ENCODE results near the gene SLCO2B1.

SLCO2B1 gene

GRCh38 chr11:75229466-75229865 lies 78.6 kb downstream of the SLCO2B1 start:
- no peak for ATAC-seq
- TF ChIP-seq, protein P1, sequence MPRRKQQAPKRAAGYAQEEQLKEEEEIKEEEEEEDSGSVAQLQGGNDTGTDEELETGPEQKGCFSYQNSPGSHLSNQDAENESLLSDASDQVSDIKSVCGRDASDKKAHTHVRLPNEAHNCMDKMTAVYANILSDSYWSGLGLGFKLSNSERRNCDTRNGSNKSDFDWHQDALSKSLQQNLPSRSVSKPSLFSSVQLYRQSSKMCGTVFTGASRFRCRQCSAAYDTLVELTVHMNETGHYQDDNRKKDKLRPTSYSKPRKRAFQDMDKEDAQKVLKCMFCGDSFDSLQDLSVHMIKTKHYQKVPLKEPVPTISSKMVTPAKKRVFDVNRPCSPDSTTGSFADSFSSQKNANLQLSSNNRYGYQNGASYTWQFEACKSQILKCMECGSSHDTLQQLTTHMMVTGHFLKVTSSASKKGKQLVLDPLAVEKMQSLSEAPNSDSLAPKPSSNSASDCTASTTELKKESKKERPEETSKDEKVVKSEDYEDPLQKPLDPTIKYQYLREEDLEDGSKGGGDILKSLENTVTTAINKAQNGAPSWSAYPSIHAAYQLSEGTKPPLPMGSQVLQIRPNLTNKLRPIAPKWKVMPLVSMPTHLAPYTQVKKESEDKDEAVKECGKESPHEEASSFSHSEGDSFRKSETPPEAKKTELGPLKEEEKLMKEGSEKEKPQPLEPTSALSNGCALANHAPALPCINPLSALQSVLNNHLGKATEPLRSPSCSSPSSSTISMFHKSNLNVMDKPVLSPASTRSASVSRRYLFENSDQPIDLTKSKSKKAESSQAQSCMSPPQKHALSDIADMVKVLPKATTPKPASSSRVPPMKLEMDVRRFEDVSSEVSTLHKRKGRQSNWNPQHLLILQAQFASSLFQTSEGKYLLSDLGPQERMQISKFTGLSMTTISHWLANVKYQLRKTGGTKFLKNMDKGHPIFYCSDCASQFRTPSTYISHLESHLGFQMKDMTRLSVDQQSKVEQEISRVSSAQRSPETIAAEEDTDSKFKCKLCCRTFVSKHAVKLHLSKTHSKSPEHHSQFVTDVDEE (CRISPR knock-in tag; IDR thresholded peaks at IDR 0.05), result no peak
- TF ChIP-seq ARNTL (CRISPR knock-in tag; IDR thresholded peaks at IDR 0.05; ENCODE audit: borderline replicate concordance, low read depth) (no peak), TCF4 (CRISPR knock-in tag; IDR thresholded peaks at IDR 0.05; ENCODE audit: borderline replicate concordance) (no peak), BACH2 (CRISPR knock-in tag; IDR thresholded peaks at IDR 0.05; ENCODE audit: borderline replicate concordance) (no peak), RARB (CRISPR knock-in tag; IDR thresholded peaks at IDR 0.05) (no peak), GLIS3 (CRISPR knock-in tag; IDR thresholded peaks at IDR 0.05) (no peak), CSDC2 (CRISPR knock-in tag; IDR thresholded peaks at IDR 0.05) (no peak), ISL1 (CRISPR knock-in tag; IDR thresholded peaks at IDR 0.05) (no peak), ZNF565 (CRISPR knock-in tag; conservative IDR thresholded peaks at IDR 0.05; ENCODE audit: low read depth) (no peak)
- TF ChIP-seq, protein P2, sequence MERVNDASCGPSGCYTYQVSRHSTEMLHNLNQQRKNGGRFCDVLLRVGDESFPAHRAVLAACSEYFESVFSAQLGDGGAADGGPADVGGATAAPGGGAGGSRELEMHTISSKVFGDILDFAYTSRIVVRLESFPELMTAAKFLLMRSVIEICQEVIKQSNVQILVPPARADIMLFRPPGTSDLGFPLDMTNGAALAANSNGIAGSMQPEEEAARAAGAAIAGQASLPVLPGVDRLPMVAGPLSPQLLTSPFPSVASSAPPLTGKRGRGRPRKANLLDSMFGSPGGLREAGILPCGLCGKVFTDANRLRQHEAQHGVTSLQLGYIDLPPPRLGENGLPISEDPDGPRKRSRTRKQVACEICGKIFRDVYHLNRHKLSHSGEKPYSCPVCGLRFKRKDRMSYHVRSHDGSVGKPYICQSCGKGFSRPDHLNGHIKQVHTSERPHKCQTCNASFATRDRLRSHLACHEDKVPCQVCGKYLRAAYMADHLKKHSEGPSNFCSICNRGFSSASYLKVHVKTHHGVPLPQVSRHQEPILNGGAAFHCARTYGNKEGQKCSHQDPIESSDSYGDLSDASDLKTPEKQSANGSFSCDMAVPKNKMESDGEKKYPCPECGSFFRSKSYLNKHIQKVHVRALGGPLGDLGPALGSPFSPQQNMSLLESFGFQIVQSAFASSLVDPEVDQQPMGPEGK (CRISPR knock-in tag; IDR thresholded peaks at IDR 0.05; ENCODE audit: borderline replicate concordance), result no peak

DNA sequence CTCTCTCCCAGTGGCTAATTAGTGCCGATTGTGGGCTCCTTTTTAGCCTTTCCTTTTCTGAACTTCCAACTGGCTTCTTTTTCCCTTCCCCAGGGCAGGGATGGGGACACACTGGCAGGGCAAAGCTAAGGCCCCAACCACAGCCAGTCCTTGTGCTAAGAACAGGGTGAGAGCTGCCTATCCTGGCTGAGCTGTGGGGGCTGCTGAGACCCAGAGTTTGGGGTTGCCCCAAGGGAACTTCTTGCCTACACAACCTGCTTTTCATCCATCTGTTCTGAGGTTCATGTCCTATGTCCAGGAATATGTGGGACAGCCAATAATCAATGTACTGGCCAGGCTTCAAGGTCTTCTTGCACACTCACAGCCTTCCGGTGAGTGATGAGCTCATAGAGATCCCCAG lies 79.7 kb downstream of the SLCO2B1 start:
- TF ChIP-seq ZFP3 (CRISPR knock-in tag; IDR thresholded peaks at IDR 0.05) (no peak), ZFP30 (CRISPR knock-in tag; IDR thresholded peaks at IDR 0.05) (no peak), ISL1 (CRISPR knock-in tag; IDR thresholded peaks at IDR 0.05) (no peak), ZNF8 (CRISPR knock-in tag; IDR thresholded peaks at IDR 0.05) (no peak), OSR1 (CRISPR knock-in tag; IDR thresholded peaks at IDR 0.05) (no peak), PPARA (CRISPR knock-in tag; IDR thresholded peaks at IDR 0.05; ENCODE audit: borderline replicate concordance) (no peak), BACH2 (CRISPR knock-in tag; IDR thresholded peaks at IDR 0.05; ENCODE audit: borderline replicate concordance) (no peak), ZNF70 (CRISPR knock-in tag; IDR thresholded peaks at IDR 0.05) (no peak), POU6F1 (CRISPR knock-in tag; IDR thresholded peaks at IDR 0.05; ENCODE audit: borderline replicate concordance, low read depth) (no peak), TCF4 (CRISPR knock-in tag; IDR thresholded peaks at IDR 0.05; ENCODE audit: borderline replicate concordance) (no peak), SNAI2 (CRISPR knock-in tag; IDR thresholded peaks at IDR 0.05) (no peak), RARB (CRISPR knock-in tag; IDR thresholded peaks at IDR 0.05) (no peak), TOX (CRISPR knock-in tag; IDR thresholded peaks at IDR 0.05; ENCODE audit: borderline replicate concordance) (no peak), ZC3H10 (CRISPR knock-in tag; IDR thresholded peaks at IDR 0.05) (no peak)
- TF ChIP-seq, protein P1 (CRISPR knock-in tag; IDR thresholded peaks at IDR 0.05), result no peak
- no peak for ATAC-seq

DNA sequence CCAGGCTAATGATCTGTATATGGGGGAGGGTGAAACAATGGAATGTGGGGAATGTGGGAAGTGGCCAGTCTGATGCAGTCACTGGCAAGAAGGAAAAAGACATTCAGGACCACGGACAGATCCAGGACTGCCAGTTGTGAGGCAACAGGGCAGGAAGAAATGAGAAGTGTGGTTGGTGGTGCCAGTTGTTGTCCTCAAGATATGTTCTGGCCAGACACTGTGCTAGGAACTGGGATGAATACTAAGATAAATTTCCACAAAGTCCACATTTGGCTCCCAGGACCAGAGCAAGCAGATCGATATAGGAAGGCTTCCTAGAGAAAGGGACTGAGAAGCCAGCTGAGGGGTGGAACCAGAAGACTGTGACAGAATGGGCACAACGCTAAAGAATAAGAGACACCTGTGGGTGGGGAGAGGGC lies 82.9 kb downstream of the SLCO2B1 start:
- 0 out of 2 replicates have a peak, but pooled peaks have one; percentile 27 for TF ChIP-seq SNAI2 (CRISPR knock-in tag; IDR thresholded peaks at IDR 0.05)
- peak; percentile 61; the same call in 1 of the 2 replicates for TF ChIP-seq CSDC2 (CRISPR knock-in tag; IDR thresholded peaks at IDR 0.05)
- TF ChIP-seq ZFP3 (CRISPR knock-in tag; IDR thresholded peaks at IDR 0.05), result peak; percentile 60; the same call in 1 of the 2 replicates
- no peak for TF ChIP-seq ZNF70 (CRISPR knock-in tag; IDR thresholded peaks at IDR 0.05)
- peak; percentile 19; the same call in 1 of the 2 replicates for TF ChIP-seq ISL1 (CRISPR knock-in tag; IDR thresholded peaks at IDR 0.05)
- no peak for TF ChIP-seq ZFP30 (CRISPR knock-in tag; IDR thresholded peaks at IDR 0.05)
- ATAC-seq, result peak; percentile 49; the same call in 2 of the 3 replicates

All from SK-N-SH treated with all-trans-retinoic acid at 6 μM for 48 hours (cell line).